Fibroblast of upper back skin (primary cell): Measurements from ENCODE around the gene ZMYND8.
"Not testable (repeated sequence)": the region's sequence is repeated elsewhere in the genome, so short reads cannot be mapped to it uniquely, and the experiment has no call there.

ENCODE experiments used
- DNase-seq: peaks from one replicate; pipeline ENCODE4 v3.0.0-alpha.2; 2013

Gene ZMYND8

DNA sequence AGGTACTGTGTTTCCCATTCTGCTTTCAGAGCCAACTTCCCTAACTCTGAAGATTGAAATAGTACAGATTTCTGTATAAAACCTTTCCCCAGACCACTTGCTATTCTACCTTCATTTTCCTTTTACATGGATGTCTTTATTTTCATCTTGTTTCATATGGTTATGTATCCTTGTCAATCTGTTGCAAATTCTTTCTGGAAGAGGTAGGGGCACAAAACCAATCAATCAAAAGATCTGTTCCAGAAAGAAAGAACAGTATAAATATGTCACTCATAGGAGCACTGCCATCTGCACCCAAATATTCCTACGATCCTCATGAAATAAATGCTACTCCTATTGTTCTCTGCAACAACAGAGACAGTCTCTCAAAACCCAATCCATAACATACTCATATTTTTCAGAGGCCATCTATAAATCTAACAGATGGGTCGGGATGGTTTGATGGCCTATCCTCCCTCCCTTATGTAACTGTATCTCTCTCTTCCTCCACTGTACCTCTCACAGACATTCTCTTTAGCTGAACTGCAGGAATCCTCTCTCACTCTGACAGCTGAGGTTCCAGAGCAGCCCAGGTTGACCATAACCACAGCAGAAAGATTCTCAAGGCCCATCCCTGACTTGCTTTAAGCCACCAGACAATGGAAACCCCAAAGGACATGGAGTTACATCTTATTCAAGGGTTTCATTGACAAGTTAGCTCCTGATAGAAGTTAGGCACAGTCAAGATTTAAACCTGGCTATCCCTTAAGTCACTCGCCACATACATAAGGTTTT is 112.8 kb downstream of the ZMYND8 start:
- no peak for DNase-seq

DNA sequence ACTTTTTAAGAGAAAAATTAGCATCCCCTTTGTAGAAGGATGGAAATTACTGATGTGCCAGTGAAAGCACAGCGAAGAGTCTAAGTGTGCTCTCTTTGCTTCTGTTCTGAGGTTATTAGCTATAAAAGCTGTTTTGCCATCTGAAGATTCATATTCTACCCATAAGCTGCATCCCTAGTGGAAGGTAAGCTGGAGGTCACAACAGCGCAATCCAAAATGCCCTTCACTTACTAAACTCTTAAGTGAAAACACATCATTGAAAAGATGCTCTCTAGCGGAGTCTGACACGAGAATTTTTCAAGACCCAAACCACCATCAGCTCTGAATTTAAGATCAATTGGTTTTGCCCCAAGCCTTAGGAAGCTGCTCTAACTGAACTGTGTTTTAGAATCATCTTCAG is 113.5 kb downstream of the ZMYND8 start:
- no peak for DNase-seq

DNA sequence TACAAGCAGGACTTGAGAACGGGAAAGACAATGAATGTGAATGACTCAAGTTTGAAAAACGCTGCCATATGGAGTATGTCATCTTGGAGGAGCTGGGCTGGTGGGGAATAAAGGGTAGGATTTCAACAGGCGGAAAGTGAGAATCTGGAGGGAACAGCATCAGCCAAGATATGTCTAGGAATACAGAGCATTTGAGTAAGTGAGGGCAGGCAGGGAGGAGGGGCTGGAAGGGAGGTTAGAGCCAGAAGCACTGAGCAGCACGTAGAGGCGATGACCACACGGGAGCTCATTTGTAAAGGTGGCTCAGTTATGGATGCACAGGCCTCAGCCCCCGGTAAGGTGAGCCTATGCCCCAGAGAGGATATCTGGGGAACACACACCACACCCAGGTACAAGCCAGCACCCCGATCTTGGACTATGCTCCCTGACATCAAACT is 115.1 kb downstream of the ZMYND8 start:
- DNase-seq, result peak; percentile 98

DNA sequence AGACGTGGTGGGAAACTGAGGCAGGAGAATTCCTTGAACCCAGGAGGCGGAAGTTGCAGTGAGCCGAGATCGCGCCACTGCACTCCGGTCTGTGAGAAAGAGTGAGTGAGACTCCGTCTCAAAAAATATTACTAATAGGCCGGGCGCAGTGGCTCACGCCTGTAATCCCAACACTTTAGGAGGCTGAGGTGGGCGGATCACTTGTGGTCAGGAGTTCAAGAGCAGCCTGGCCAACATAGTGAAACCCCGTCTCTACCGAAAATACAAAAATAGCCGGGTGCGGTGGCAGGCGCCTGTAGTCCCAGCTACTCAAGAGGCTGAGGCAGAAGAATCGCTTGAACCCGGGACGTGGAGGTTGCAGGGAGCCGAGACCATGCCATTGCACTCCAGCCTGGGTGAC is 116.4 kb downstream of the ZMYND8 start:
- DNase-seq, result not testable (repeated sequence)

DNA sequence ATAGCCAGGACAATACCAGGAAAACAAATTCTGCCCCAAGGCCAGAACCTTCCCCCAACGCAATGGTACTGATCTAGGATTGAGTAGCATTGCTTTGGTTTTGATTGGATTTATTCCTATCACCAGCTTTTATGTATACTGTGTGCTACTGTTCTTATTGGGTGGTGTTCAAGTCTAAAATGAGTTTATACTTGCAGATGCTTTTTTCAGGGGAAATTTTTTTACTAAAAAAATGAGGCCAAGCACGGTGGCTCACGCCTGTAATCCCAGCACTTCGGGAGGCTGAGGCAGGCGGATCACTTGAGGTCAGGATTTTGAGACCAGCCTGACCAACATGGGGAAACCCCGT is 116.8 kb downstream of the ZMYND8 start:
- no peak for DNase-seq

DNA sequence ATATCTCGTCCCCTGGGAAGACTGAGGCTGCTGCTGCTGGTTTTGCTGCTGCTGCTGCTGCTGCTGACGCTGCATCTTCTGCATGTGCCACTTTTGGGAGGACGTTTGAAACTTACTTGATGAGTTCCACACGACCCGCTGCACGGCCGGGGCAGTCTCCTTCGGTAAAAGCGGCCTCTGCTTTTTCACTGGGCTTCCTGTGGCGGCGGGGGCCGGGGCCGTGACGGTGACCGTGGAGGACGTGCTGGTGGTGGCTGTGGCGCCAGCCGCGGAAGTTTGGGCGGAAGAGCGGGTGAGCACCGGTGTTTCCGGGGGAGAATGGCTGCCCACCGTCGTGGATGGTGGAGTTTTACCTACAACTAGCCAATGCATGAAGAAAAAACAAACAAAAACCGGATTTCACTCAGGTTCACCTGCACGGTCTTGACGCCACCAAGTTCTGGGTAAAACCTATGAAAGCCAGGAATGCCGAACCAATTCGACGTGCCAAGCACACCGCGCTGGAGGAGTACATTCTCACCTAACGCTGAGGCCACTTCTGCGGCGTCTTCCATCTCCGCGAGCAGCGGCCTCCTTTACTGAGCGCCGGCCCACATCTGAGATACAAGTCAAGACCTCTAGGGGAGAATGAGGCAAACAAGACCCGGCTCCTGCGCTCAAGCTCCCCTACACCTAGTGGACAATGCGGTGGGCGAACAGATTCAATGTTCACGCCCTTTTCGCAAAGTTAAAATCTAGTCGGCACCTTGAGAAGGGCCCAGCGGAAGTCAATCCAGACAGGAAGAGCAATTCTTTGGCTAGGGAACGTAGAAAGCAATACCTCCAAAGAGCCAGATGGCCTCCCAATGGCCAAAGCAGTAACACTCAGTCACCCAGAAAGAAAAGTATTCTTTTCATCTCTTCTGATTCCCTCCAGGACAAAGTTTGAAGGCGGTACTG is 117.5 kb downstream of the ZMYND8 start:
- DNase-seq, result no peak

DNA sequence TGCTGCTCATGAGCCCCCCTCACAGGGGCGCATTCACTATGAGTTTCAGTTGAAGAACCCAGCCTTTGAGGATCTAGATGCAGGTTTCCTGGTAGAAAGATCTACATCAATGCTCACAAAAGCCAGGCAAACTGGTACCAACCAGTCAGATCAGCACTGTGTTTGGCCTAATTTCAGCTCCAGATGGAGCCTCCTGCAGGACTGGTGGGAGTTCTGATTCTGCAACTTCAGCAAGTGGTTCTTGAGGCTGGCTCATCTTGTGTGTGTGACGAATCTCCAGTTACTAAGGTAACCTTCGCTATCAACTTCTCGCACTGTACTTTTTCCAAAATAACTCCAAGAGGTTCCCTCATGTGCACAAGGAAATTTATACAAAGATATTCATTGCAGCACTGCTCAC is 118.8 kb downstream of the ZMYND8 start:
- DNase-seq, result no peak

DNA sequence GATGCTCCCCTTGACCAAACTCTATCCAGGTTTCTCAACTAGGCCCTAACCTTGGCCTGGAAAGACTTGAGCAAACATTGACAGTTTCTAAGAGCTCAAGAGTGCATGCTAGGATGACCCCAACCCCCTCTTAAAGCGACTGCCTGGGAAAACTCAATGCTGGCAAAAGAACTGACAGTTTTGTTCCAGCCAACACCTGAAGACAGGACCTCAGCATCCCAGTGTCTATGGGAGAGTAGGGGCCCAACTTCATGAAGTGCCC is 119.9 kb downstream of the ZMYND8 start:
- DNase-seq, result no peak

DNA sequence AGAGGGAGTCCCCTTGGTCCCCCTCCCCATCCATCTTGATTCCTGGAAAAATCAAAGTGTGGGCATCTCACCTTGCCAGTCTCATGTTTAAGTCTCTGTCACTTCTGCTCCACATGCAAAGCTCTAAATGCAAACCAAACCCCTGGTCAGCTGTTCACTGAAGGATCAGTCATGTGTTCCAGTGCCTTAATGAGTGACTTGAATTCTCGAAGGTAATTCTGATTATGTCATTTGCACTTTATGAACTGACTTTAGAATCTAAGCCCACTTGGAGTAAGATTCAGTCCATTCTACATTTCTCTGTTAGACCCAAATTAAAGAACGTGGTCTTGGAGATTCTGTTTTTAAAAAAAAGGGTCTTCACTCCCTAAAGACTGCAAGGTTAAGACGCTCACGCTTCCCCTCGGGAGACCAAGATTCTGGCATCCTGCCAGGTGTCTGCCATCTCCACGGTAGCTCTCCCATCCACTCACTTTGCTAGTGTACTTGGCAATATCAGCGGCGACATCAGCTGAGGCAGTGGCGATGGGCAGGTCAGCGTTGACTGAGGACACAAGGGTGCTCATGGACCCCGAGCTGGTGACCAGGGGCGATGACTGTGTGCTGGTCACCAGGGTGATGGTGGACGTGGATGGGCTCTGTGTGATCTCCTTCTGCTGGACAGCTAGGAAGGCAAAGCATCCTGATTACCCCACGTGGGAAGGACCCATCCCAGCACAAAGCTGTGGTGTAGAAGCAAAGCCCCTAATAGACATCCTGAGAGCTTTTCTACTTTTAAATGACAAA is 120.5 kb downstream of the ZMYND8 start:
- DNase-seq, result no peak

DNA sequence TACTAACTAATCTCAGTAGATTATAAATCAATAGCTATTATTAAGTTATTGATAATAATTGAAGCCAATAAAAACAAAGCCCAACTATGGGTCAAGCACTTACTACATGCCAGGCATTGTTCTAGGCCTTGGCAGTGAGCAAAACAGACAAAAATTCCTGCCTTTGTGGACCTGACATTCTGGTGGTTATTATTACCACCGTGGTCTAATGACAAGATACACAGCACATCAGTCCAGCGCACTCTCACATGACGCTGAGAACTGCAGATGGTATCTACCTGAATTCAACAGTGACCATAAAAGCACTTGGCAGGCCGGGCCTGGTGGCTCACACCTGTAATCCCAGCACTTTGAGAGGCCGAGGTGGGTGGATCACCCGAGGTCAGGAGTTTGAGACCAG is 121.4 kb downstream of the ZMYND8 start:
- DNase-seq, result no peak

DNA sequence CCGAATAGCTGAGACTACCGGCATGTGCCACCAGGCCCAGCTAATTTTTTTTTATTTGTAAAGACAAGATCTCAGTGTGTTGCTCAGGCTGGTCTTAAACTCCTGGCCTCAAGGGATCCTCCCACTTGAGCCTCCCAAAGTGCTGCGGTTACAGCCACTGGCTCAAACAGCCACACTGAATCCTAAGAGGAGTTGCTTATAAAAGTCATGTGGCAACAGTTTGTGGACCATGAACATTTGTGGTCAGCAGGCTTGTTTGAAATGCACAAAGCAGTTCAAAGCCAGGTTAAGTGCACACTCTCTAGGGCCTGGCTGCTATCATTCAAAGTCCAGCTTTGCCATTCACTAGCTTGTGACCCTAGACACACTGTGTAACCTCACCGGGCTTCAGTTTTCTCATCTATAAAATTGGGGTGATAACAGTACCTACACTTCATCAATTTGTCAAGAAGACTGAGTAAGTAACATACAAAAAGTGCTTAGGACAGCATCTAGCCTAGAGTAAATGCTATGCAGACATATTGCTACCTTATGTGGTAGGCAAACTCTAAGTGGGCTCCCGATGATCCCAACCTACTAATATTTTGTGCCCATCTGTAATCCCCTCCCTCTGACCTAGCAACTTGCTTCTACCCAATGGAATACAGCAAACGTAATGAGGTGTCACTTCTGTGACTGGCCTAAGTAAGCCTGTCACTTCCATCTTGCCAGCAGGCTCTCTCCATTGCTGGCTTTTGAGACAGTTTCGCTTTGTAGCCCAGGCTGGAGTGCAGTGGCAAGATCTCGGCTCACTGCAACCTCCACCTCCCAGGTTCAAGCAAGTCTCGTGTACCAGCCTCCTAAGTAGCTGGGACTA is 122.9 kb downstream of the ZMYND8 start:
- peak; percentile 78 for DNase-seq

DNA sequence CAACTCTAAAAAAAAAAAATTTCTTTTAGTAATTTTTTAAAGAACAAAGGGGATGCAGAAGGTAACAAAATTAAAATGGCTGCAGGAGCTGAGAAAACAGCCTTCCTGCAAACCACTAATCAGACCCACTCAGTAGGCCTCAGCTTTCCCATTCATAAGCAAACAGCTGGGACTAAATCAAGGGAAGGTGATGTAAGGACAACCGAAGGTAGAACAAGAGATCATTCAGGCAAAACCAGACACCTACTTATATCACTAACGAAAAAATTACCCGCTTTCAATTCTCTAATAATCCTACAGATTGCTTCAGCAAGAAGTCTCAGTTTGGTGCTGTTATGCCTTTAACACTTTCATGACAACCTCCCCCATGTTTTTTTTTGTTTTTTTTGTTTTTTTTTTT is 124.0 kb downstream of the ZMYND8 start:
- DNase-seq, result no peak

DNA sequence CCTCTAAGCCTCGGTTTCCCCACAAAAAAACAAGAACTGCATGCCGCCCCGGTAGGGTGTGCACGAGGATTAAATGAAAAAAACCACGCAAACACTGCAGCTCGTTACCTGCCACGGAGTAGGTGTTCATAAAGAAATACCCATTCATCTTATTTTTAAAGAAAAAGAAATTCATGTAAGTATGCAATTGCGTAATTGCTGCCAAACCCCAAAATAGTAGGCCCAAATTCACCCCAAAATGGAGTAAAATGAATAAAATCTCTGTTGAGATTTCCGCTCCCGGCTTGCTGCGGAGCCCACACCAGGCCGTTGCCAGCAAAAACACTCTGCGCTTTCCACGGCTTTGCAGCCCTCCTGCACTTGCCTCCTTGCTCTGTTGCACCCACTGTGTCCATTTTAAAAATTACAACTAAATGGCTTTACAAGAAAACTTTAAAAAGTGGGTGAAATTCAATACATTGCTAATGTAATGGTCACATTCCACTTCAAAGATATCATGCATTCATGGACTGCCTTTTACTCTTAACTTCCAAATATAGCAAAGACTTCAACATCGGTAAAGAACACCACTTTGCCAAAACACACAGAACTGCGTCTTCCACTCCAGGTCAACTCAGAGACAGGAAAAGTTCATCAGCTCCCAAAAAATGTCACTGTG is 125.0 kb downstream of the ZMYND8 start:
- DNase-seq, result peak; percentile 92

DNA sequence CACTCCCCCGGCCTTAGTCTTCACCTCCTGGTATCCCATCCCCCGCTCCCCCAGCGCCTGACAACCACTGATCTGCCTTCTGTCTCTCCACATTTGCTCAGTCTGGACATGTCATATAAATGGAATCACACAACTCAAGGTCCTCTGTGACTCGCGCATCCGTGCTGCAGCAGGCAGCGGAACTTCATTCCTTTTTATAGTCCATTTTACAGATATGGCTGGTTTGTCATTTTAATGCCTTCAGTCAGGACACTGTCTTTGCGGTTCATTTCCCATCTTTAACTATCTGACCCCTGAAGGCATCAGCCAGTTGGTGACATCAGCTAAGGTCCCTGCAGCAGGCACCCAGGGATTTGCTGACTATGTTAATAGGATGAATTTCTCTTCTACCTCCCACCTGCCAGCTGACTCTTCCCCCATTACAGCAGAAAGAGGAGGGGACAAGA is 125.7 kb downstream of the ZMYND8 start:
- DNase-seq, result peak; percentile 57

DNA sequence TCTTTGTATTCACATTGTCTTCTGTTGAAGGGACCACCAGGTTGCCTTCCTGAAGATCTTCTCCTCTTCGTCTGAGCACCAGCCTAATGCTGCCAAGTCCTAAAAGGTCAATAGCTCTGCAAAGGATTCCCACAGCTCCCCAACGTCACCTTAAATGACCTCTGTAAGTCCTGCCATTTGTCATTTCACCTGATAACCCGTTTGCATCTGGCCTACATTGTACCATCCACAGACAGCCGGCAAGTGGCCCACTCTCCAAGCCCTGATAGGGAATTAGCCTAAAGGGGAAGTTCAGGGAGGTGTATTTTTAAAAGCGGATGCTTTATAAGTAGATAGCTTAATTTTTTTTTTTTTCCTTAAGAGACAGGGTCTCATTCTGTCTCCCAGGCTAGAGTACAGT is 127.8 kb downstream of the ZMYND8 start:
- DNase-seq, result no peak

DNA sequence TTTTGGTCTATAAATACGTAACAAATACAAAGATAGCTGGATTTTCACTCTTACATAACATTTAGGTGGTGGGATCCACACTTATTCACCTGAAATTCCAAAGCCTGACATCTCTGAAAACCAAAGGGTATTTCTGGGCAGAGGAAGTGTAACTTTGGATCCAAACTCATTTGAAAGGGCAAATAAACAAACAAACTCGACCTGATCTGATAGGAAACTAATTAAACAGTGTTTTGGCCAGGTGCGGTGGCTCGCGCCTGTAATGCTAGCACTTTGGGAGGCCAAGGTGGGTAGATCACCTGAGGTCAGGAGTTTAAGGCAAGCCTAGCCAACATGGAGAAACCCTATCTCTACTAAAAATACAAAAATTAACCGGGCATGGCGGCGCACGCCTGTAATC is 128.9 kb downstream of the ZMYND8 start:
- no peak for DNase-seq

DNA sequence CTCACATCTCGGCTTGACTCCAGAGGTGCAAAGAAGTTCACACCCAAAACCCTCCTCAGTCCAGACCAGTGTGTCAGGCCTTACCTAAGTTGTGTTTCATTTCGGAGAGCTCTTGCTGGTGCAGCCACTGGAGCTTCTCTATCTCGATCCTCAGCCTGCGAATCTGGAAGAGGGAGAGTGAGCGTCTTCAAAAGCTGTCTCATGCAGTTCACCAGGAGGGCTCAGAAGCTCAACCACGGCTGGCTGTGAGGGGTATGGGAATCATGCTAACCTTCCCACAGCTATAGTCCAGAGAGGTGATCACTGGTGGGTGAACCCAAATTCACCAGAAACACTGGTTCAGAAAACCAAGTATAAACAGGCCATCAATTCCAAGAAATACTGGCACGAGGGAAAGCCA is 129.4 kb downstream of the ZMYND8 start:
- no peak for DNase-seq

DNA sequence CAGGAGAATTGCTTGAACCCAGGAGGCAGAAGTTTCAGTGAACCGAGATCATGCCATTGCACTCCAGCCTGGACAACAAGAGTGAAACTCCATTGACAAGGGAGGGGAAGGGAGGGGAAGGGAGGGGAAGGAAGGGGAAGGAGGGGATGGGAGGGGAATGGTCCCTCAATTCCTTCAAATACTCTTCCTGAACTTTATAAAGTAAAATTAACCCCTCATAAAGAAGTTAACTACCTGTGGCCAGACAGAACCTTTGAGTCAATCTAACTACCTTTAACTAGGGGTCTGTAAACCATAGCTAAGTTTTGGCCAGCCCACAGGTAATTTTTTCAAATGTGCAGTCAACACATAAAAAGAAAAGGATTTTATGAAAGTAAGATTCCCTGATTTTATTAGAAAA is 131.0 kb downstream of the ZMYND8 start:
- no peak for DNase-seq

DNA sequence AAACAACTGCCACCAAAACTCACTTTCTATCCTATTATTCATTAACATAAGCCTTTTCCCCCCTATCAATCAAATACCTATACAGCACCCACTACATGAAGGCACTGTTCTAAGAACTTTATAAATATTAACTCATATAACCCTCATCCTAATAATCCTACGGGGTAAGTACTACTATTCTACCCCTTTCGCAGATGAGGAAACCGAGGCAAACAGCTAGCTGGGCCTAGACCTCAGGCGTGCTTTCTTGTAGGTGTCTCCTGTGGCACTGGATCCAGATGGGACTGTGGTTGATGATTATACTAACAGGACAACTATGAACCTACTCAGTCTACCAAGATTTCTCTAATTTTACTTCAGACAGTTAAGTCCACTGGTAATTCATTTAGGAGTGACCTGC is 131.6 kb downstream of the ZMYND8 start:
- DNase-seq, result no peak

DNA sequence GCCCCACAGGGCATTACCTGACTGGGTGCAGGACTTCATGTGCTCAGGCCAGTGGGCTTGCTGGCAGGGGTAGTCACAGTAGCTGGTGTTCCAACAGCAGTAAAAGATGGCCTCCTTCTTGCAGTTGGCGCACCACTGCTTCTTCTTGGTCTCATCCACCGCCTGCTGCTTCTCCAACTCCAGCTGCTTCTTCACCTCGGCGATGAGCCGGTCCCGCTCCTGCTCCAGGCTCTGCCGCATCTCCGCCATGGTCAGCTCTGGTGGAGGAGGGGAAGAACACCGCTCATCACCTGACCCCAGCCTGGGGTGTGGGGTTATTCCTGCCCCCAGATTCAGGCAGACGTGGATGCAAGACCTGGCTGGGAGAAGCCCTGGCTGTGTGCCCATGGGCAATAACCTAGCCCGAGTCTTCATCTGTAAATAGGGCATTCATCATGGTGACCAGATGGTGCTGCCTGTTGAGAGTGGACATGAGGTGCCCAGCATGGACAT is 132.2 kb downstream of the ZMYND8 start:
- no peak for DNase-seq

DNA sequence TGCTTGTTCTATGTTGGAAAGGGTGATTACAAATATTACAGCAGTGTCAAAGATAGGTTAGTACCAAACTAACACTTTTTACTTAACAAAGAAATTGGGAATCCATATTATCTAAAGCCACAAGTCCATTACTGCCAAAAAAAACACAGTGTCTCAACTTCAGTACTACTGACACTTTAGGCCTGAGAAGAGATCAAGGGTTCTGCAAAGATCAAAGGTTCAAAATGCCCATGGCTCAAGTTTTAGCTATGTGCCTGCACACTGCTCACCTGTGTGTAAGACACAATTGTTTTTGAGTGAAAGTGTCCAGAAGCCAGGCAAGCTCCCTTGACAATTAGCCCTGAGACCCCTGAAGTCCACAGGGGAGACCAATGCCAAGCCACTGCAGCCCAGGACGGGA is 132.6 kb downstream of the ZMYND8 start:
- DNase-seq, result no peak
